K562 (cell line): Measurements from ENCODE around the gene AK2. TPM values are rescaled to one million over a fixed set of nuclear protein-coding genes. Genes with fewer than 3 reads are reported as not detected.

Experiments used
- BHLHE40 ChIP-seq: IDR thresholded peaks from 2 replicates; pipeline ENCODE4 v1.6.1; 2011; ENCODE audit warnings: low read length, improper control_type of control experiment
- BRF2 ChIP-seq: IDR thresholded peaks from 3 replicates; pipeline ENCODE4 v1.6.1; 2011; ENCODE audit warnings: borderline replicate concordance, mild to moderate bottlenecking; ENCODE audit not compliant: insufficient read length, insufficient read depth
- CEBPZ ChIP-seq: fragments of 150-350 bp; IDR thresholded peaks from 2 replicates; pipeline ENCODE4 v1.6.1; 2014; ENCODE audit warnings: low read depth, mild to moderate bottlenecking, low read length, borderline replicate concordance
- ERF ChIP-seq: fragments of 450-650 bp; formaldehyde crosslinking; IDR thresholded peaks from 2 replicates; pipeline ENCODE4 v1.4.0; 2020; ENCODE audit warnings: mild to moderate bottlenecking, mixed read lengths
- ETS1 ChIP-seq: conservative IDR thresholded peaks from 2 replicates; pipeline ENCODE4 v1.6.1; 2011; ENCODE audit warnings: low read depth, mild to moderate bottlenecking, low read length; ENCODE audit not compliant: control insufficient read depth
- JUND ChIP-seq, 2 experiments: IDR thresholded peaks; 2 replicates in 1 of 2; 3 replicates in 1 of 2; pipeline ENCODE4 v1.6.1; 2011; ENCODE audit warnings: borderline replicate concordance in 2 of 2, low read depth in 2 of 2, low read length in 2 of 2, improper control_type of control experiment in 1 of 2, missing biosample characterization in 1 of 2, missing genetic modification characterization in 1 of 2, missing genetic modification reagents in 1 of 2
- KDM5B ChIP-seq: fragments of 200-600 bp; sonication (generic); IDR thresholded peaks from 2 replicates; pipeline ENCODE4 v1.6.1; 2012; ENCODE audit warnings: low read depth, mild to moderate bottlenecking, moderate library complexity, low read length, control low read depth, inconsistent platforms; ENCODE audit not compliant: insufficient replicate concordance
- TCF3 ChIP-seq: sonication (generic); formaldehyde crosslinking; IDR thresholded peaks from 2 replicates; pipeline ENCODE4 v1.4.0; 2020; ENCODE audit warnings: mild to moderate bottlenecking, missing genetic modification reagents
- ZNF24 ChIP-seq: fragments of 450-650 bp; IDR thresholded peaks from 2 replicates; pipeline ENCODE4 v1.6.1; 2016
- ZNF583 ChIP-seq: fragments of 250-450 bp; sonication (Bioruptor Pico); IDR thresholded peaks from 2 replicates; pipeline ENCODE4 v1.4.0; 2020
- polyA plus RNA-seq, 8 experiments: library from polyadenylated mRNA; depleted of rRNA in 4 of 8; stranded (reverse) in 5 of 8; unstranded in 3 of 8; fragments of >200 nt; fragmentation: Nextera tagmentation in 2 of 8; fragmentation: Illumina TruSeq in 1 of 8; extraction: Ambion mirVana in 2 of 8; extraction: Trizol in 1 of 8; gene quantifications; 2 replicates each; pipeline versions ENCODE4 v1.2.1 to v1.2.3, GENCODE V29; 2011 to 2014; ENCODE audit warnings: inconsistent platforms in 1 of 8, missing spikeins in 1 of 8
- total RNA-seq, 7 experiments: library from RNA; depleted of rRNA in 6 of 7; stranded (reverse); fragments of >200 nt in 6 of 7; fragmentation: Illumina TruSeq in 2 of 7; extraction: Trizol in 2 of 7; gene quantifications; 2 replicates each; pipeline versions ENCODE4 v1.2.1 to v1.2.3, GENCODE V29; 2011 to 2021; ENCODE audit warnings: low replicate concordance in 1 of 7
- TF ChIP-seq, protein P1 (sequence below): sonication (generic); formaldehyde crosslinking; IDR thresholded peaks from 2 replicates; pipeline ENCODE4 v1.8.0; 2023; ENCODE audit warnings: missing genetic modification reagents, mild to moderate bottlenecking, borderline replicate concordance
- TF ChIP-seq, protein P2 (sequence below): sonication (generic); formaldehyde crosslinking; IDR thresholded peaks from 2 replicates; pipeline ENCODE4 v1.8.0; 2022; ENCODE audit warnings: mild to moderate bottlenecking, missing genetic modification reagents

AK2 gene
- total and polyA plus RNA-seq, 9 of the 15 experiments (the other 6 are each of a cell fraction or from before 2014, with no cell fraction given): 105 to 1,050 (median 509) TPM

DNA sequence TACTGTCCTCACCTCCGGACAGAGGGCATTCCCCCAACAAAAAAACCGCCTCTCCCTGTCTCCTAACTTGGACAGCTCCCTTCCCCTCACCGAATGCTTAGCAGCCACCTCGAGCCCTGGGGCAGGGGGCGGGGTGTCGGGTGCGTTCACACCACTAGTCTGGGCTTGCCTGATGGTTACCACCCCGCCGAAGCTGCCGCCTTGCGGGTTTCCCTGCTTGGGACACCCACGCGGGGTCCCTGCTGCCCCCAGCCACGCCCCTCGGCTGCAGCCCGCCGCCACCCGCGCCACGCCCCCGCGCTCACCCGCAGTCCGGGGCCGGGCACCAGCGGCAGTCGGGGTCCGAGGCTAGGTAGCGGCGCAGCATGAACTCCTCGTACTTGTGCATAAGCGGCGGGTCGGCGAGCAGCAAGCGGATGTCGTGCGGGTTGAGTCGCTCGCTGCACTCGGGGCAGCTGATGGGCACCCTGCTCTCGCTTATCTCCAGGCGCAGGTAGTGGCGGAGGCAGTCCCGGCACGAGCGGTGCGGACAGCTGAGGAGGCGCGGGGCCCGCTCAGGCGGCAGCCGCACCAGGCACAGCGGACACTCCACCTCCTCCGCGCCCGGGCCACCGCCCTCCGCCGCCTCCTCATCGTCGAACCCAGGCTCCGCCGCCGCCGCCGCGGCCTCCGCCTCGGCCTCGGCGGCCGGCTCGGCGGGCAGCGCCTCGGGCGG lies 72.8 kb downstream of the AK2 start (continued):
- TF ChIP-seq ETS1 (0 out of 2 replicates have a peak, but pooled peaks have one; percentile 58), TCF3 (CRISPR knock-in tag) (peak; percentile 41), CEBPZ (no peak), ERF (peak; percentile 51), KDM5B (peak; percentile 59), ZNF583 (CRISPR knock-in tag) (no peak), ZNF24 (peak; percentile 11; the same call in 1 of the 2 replicates), BHLHE40 (peak; percentile 96), BRF2 (no peak), JUND (IDR thresholded peaks at IDR 0.05; ENCODE audit: borderline replicate concordance, low read depth, low read length) (0 out of 2 replicates have a peak, but pooled peaks have one; percentile 8), JUND (tag; IDR thresholded peaks at IDR 0.05; ENCODE audit: borderline replicate concordance, low read depth, low read length) (no peak)
- TF ChIP-seq, protein P1, sequence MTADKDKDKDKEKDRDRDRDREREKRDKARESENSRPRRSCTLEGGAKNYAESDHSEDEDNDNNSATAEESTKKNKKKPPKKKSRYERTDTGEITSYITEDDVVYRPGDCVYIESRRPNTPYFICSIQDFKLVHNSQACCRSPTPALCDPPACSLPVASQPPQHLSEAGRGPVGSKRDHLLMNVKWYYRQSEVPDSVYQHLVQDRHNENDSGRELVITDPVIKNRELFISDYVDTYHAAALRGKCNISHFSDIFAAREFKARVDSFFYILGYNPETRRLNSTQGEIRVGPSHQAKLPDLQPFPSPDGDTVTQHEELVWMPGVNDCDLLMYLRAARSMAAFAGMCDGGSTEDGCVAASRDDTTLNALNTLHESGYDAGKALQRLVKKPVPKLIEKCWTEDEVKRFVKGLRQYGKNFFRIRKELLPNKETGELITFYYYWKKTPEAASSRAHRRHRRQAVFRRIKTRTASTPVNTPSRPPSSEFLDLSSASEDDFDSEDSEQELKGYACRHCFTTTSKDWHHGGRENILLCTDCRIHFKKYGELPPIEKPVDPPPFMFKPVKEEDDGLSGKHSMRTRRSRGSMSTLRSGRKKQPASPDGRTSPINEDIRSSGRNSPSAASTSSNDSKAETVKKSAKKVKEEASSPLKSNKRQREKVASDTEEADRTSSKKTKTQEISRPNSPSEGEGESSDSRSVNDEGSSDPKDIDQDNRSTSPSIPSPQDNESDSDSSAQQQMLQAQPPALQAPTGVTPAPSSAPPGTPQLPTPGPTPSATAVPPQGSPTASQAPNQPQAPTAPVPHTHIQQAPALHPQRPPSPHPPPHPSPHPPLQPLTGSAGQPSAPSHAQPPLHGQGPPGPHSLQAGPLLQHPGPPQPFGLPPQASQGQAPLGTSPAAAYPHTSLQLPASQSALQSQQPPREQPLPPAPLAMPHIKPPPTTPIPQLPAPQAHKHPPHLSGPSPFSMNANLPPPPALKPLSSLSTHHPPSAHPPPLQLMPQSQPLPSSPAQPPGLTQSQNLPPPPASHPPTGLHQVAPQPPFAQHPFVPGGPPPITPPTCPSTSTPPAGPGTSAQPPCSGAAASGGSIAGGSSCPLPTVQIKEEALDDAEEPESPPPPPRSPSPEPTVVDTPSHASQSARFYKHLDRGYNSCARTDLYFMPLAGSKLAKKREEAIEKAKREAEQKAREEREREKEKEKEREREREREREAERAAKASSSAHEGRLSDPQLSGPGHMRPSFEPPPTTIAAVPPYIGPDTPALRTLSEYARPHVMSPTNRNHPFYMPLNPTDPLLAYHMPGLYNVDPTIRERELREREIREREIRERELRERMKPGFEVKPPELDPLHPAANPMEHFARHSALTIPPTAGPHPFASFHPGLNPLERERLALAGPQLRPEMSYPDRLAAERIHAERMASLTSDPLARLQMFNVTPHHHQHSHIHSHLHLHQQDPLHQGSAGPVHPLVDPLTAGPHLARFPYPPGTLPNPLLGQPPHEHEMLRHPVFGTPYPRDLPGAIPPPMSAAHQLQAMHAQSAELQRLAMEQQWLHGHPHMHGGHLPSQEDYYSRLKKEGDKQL (CRISPR knock-in tag): 0 out of 2 replicates have a peak, but pooled peaks have one; percentile 9
- TF ChIP-seq, protein P2, sequence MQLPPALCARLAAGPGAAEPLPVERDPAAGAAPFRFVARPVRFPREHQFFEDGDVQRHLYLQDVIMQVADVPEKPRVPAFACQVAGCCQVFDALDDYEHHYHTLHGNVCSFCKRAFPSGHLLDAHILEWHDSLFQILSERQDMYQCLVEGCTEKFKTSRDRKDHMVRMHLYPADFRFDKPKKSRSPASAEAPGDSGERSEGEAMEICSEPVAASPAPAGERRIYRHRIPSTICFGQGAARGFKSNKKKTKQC: peak; percentile 35
